ENCODE data around the gene SIL1. TPM values are rescaled to one million over a fixed set of nuclear protein-coding genes. Genes with fewer than 3 reads are reported as not detected.

SIL1 gene
- total and polyA plus RNA-seq, 9 of the 15 experiments (the other 6 are each of a cell fraction or from before 2014, with no cell fraction given) = 1.3 to 30.5 (median 18.1) TPM

- no peak for TF ChIP-seq ZNF407 (IDR thresholded peaks at IDR 0.05; ENCODE audit: low read depth)
These were observed 182.0 kb downstream of the SIL1 start (continued) for GRCh38 chr5:139016186-139016585.

GRCh38 chr5:139014726-139015125, 183.4 kb downstream of the SIL1 start:
- H3K4me3 ChIP-seq = no peak overlapping the region
- intact Hi-C loops (cut with micrococcal nuclease) = no loop called here
- no peak overlapping the region for H3K9ac ChIP-seq (ENCODE audit: insufficient read depth in 1 of 2, low read depth in 2 of 2, low read length in 2 of 2)
- no peak overlapping the region for H2AFZ ChIP-seq (ENCODE audit: low read depth, low read length)
- DNase-seq (ENCODE audit: extremely low read depth in 1 of 4, low spot score in 3 of 4) (no peak), ATAC-seq (no peak), FAIRE-seq (peak; percentile 15)
- ChIA-PET CTCF (ENCODE audit: low intra/inter-chr PET ratio) (interaction anchor here (0.7 kb wide), 1 partner anchor 28 kb away, joined by 3 read pairs; no protein-coding TSS in a partner anchor), POLR2A (interaction anchor here (0.5 to 1.1 kb wide), 2 partner anchors 9 to 51 kb away, joined by 3 to 4 read pairs; no protein-coding TSS in a partner anchor)
- TF ChIP-seq ATF4 (CRISPR knock-in tag; IDR thresholded peaks at IDR 0.05) (no peak), MYNN (IDR thresholded peaks at IDR 0.05) (peak; percentile 86; the same call in 1 of the 2 replicates), MYNN (CRISPR knock-in tag; IDR thresholded peaks at IDR 0.05) (no peak), HDAC8 (tag; IDR thresholded peaks at IDR 0.05) (no peak), NFE2L1 (tag; IDR thresholded peaks at IDR 0.05; ENCODE audit: borderline replicate concordance, low read depth) (no peak)
- H4K20me1 ChIP-seq (replicated peaks; ENCODE audit: control insufficient read depth, insufficient read depth, low read length) = no peaks in the 10 kb centered on the region
- whole genome bisulfite sequencing (ENCODE audit: insufficient coverage, low coverage, missing lambda C conversion rate) = 54% methylated on average over 4 of the region's 4 CpGs
- in situ Hi-C loops (cut with MboI) = no loop called here
- H3K27me3 ChIP-seq (ENCODE audit: control insufficient read depth in 2 of 2, insufficient read depth in 2 of 2, low read length in 2 of 2) = no peaks in the 10 kb centered on the region
- no peak overlapping the region for H3K27ac ChIP-seq (ENCODE audit: extremely low read depth, low read depth, low read length)
- no TSS peak for BruUV-seq (replicated peaks)
- no peaks in the 10 kb centered on the region; the same call in 2 of the 3 replicates for H3K36me3 ChIP-seq (ENCODE audit: control insufficient read depth, insufficient read depth, low read length)
- no peaks in the 10 kb centered on the region for H3K9me1 ChIP-seq (ENCODE audit: control insufficient read depth, insufficient read depth, low read length)
- H3K4me1 ChIP-seq (replicated peaks in 1 of 2; ENCODE audit: control insufficient read depth in 2 of 2, insufficient read depth in 2 of 2, low read length in 2 of 2) = no peaks in the 10 kb centered on the region
- H3K9me3 ChIP-seq (replicated peaks; ENCODE audit: control insufficient read depth, insufficient read depth, low read depth, low read length) = no peaks in the 10 kb centered on the region
- H3K79me2 ChIP-seq (ENCODE audit: control insufficient read depth, insufficient read depth, low read length) = no peaks in the 10 kb centered on the region
- H3K4me2 ChIP-seq (ENCODE audit: insufficient read depth, low read length) = no peak overlapping the region
